Measurements from ENCODE around the gene IMMP2L. TPM values are rescaled to one million over a fixed set of nuclear protein-coding genes. Genes with fewer than 3 reads are reported as not detected.

The IMMP2L gene
- total and polyA plus RNA-seq, 2 of the 8 experiments (the other 6 are each of a cell fraction or from before 2014, with no cell fraction given) = 2.3 to 10.1 TPM

GRCh38 chr7:111529507-111530355 is 32.6 kb downstream of the IMMP2L start:
- H2AFZ ChIP-seq (ENCODE audit: low read length) = no peak overlapping the region
- no peak overlapping the region for H3K4me3 ChIP-seq (ENCODE audit: extremely low read depth in 1 of 4, insufficient read depth in 2 of 4, low read depth in 3 of 4, low read length in 4 of 4)
- no peak overlapping the region for H3K23ac ChIP-seq (ENCODE audit: insufficient read length)
- WGBS, 2 experiments (ENCODE audit: extremely low coverage in 1 of 2, insufficient coverage in 1 of 2, insufficient read length in 1 of 2, insufficient replicate concordance in 2 of 2, low coverage in 1 of 2, low lambda C conversion rate in 2 of 2, missing lambda C conversion rate in 1 of 2) = 100% methylated on average over 1 of the region's 1 CpG; no CpG with 5 or more reads in 1 of the 2 experiments
- FAIRE-seq (no peak), DNase-seq (ENCODE audit: low read depth in 1 of 2, low spot score in 2 of 2) (no peak)
- H3K4ac ChIP-seq (replicated peaks; ENCODE audit: insufficient read length, low read depth, low read length) = no peak overlapping the region
- H2BK12ac ChIP-seq (ENCODE audit: low read depth, low read length) = no peak overlapping the region
- no peak overlapping the region for H2BK5ac ChIP-seq (ENCODE audit: low read depth, low read length)
- H3K14ac ChIP-seq (ENCODE audit: insufficient read length) = no peak overlapping the region
- POLR2A ChIA-PET (ENCODE audit: partially characterized antibody) = interaction anchor here (2.1 kb wide), 1 partner anchor 31 kb away, joined by 5 read pairs; no protein-coding TSS in a partner anchor
- no peaks in the 10 kb centered on the region for H3K79me1 ChIP-seq (ENCODE audit: low read depth, low read length)
- no peak overlapping the region for H3K4me2 ChIP-seq (ENCODE audit: insufficient read depth in 1 of 2, low read depth in 2 of 2, low read length in 2 of 2)
- no peak overlapping the region for H4K5ac ChIP-seq (ENCODE audit: insufficient read length, low read depth, low read length)
- no peak overlapping the region for H2AK5ac ChIP-seq (ENCODE audit: low read depth, low read length)
- no peaks in the 10 kb centered on the region for H3K79me2 ChIP-seq (ENCODE audit: control insufficient read depth in 1 of 2, insufficient read depth in 2 of 2, low read length in 2 of 2)
- H4K20me1 ChIP-seq (replicated peaks in 1 of 2; ENCODE audit: control insufficient read depth in 1 of 2, insufficient read depth in 2 of 2, low read length in 2 of 2) = no peaks in the 10 kb centered on the region
- no peak overlapping the region for H3K27ac ChIP-seq (ENCODE audit: low read depth, low read length)
- H3K9me3 ChIP-seq (ENCODE audit: insufficient read depth in 2 of 2, low read depth in 1 of 2, low read length in 1 of 2) = no peaks in the 10 kb centered on the region
- H3K36me3 ChIP-seq (ENCODE audit: control insufficient read depth in 2 of 4, insufficient read depth in 4 of 4, low read length in 3 of 4) = no peaks in the 10 kb centered on the region
- no peak overlapping the region for H2BK20ac ChIP-seq (ENCODE audit: low read length)
- H3K23me2 ChIP-seq (ENCODE audit: low read depth, low read length) = no peaks in the 10 kb centered on the region
- CTCF ChIA-PET (ENCODE audit: partially characterized antibody) = interaction anchor here (0.7 kb wide), 1 partner anchor 386 kb away, joined by 3 read pairs; no protein-coding TSS in a partner anchor
- no peak overlapping the region for H3K18ac ChIP-seq (ENCODE audit: extremely low read depth, low read length)
- H3K9ac ChIP-seq (replicated peaks in 1 of 4; ENCODE audit: extremely low read depth in 1 of 4, low read depth in 3 of 4, low read length in 3 of 4) = no peak overlapping the region
- H4K8ac ChIP-seq (ENCODE audit: extremely low read depth, insufficient read depth, low read length) = no peak overlapping the region
- H3K56ac ChIP-seq (replicated peaks; ENCODE audit: insufficient read length, low read depth, low read length) = no peak overlapping the region
- no peak overlapping the region for H2BK120ac ChIP-seq (replicated peaks; ENCODE audit: low read depth, low read length)
- no peaks in the 10 kb centered on the region for H3K27me3 ChIP-seq (replicated peaks in 1 of 4; ENCODE audit: control insufficient read depth in 3 of 4, extremely low read depth in 1 of 4, insufficient read depth in 3 of 4, low read length in 3 of 4)
- no peaks in the 10 kb centered on the region for H3K4me1 ChIP-seq (replicated peaks in 1 of 4; ENCODE audit: control insufficient read depth in 3 of 4, insufficient read depth in 4 of 4, low read length in 3 of 4)
- H4K91ac ChIP-seq (replicated peaks; ENCODE audit: insufficient read length, low read length) = no peak overlapping the region
- H2BK15ac ChIP-seq (ENCODE audit: low read length) = no peak overlapping the region
- TF ChIP-seq EP300 (IDR thresholded peaks at IDR 0.05; ENCODE audit: borderline replicate concordance in 1 of 2, low read depth in 2 of 2, low read length in 2 of 2) (no peak), JUN (IDR thresholded peaks at IDR 0.05; ENCODE audit: low read depth, low read length) (no peak), CBX8 (IDR thresholded peaks at IDR 0.05; ENCODE audit: borderline replicate concordance, low read depth, low read length) (no peak), CHD1 (IDR thresholded peaks at IDR 0.05; ENCODE audit: low read depth, low read length) (no peak), CTBP2 (IDR thresholded peaks at IDR 0.05; ENCODE audit: borderline replicate concordance, insufficient read depth, insufficient read length, low read length) (no peak)
- TF ChIP-seq, protein P1, sequence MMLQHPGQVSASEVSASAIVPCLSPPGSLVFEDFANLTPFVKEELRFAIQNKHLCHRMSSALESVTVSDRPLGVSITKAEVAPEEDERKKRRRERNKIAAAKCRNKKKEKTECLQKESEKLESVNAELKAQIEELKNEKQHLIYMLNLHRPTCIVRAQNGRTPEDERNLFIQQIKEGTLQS (IDR thresholded peaks at IDR 0.05; ENCODE audit: insufficient read depth, low read depth, low read length) = no peak
- TF ChIP-seq, protein P2, sequence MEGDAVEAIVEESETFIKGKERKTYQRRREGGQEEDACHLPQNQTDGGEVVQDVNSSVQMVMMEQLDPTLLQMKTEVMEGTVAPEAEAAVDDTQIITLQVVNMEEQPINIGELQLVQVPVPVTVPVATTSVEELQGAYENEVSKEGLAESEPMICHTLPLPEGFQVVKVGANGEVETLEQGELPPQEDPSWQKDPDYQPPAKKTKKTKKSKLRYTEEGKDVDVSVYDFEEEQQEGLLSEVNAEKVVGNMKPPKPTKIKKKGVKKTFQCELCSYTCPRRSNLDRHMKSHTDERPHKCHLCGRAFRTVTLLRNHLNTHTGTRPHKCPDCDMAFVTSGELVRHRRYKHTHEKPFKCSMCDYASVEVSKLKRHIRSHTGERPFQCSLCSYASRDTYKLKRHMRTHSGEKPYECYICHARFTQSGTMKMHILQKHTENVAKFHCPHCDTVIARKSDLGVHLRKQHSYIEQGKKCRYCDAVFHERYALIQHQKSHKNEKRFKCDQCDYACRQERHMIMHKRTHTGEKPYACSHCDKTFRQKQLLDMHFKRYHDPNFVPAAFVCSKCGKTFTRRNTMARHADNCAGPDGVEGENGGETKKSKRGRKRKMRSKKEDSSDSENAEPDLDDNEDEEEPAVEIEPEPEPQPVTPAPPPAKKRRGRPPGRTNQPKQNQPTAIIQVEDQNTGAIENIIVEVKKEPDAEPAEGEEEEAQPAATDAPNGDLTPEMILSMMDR (IDR thresholded peaks at IDR 0.05; ENCODE audit: control extremely low read depth in 1 of 3, insufficient read depth in 1 of 3, low read depth in 1 of 3, low read length in 3 of 3) = no peak

All from H1 (cell line).